ENCODE measurements around the gene MMP15.
"Not testable (repeated sequence)": the region's sequence is repeated elsewhere in the genome, so short reads cannot be mapped to it uniquely, and the experiment has no call there.

MMP15 gene

GRCh38 chr16:58088091-58088490, 62.5 kb downstream of the MMP15 start:
- Histone ChIP-seq H3K27me3 (ENCODE audit: low read depth, low read length) (0 out of 2 replicates have a peak, but pooled peaks cover 4% of the 10 kb centered on the region), H3K9ac (ENCODE audit: low read length) (no peak overlapping the region), H3K4me3 (ENCODE audit: low read length) (no peak overlapping the region), H3K4me2 (ENCODE audit: low read length) (no peak overlapping the region), H3K36me3 (replicated peaks; ENCODE audit: low read depth, low read length) (no peaks in the 10 kb centered on the region), H3K27ac (ENCODE audit: low read length) (no peak overlapping the region), H4K20me1 (ENCODE audit: insufficient read depth, low read length) (no peaks in the 10 kb centered on the region), H3K79me2 (ENCODE audit: low read length) (no peaks in the 10 kb centered on the region), H3K9me3 (ENCODE audit: insufficient read depth, low read length) (no peaks in the 10 kb centered on the region), H3K4me1 (ENCODE audit: low read length) (no peaks in the 10 kb centered on the region), H2AFZ (ENCODE audit: low read depth, low read length) (no peak overlapping the region)
- TF ChIP-seq EZH2phosphoT487 (IDR thresholded peaks at IDR 0.05; ENCODE audit: low read depth) (no peak), CTCF (IDR thresholded peaks at IDR 0.05; ENCODE audit: low read depth, low read length) (no peak)

GRCh38 chr16:58090396-58090795, 64.8 kb downstream of the MMP15 start:
- not testable (repeated sequence) for H3K9me3 ChIP-seq (ENCODE audit: insufficient read depth, low read length); H3K79me2 ChIP-seq (ENCODE audit: low read length); H3K9ac ChIP-seq (ENCODE audit: low read length); H3K4me2 ChIP-seq (ENCODE audit: low read length); H3K27me3 ChIP-seq (ENCODE audit: low read depth, low read length); H3K27ac ChIP-seq (ENCODE audit: low read length); H3K36me3 ChIP-seq (replicated peaks; ENCODE audit: low read depth, low read length); H3K4me3 ChIP-seq (ENCODE audit: low read length); H2AFZ ChIP-seq (ENCODE audit: low read depth, low read length); H4K20me1 ChIP-seq (ENCODE audit: insufficient read depth, low read length); H3K4me1 ChIP-seq (ENCODE audit: low read length)

GRCh38 chr16:58094026-58094425, 68.5 kb downstream of the MMP15 start:
- H3K36me3 ChIP-seq (replicated peaks; ENCODE audit: low read depth, low read length) = no peaks in the 10 kb centered on the region
- no peak overlapping the region for H3K4me3 ChIP-seq (ENCODE audit: low read length)
- H4K20me1 ChIP-seq (ENCODE audit: insufficient read depth, low read length) = no peaks in the 10 kb centered on the region
- no peak overlapping the region for H3K9ac ChIP-seq (ENCODE audit: low read length)
- TF ChIP-seq EZH2phosphoT487 (IDR thresholded peaks at IDR 0.05; ENCODE audit: low read depth) (no peak), CTCF (IDR thresholded peaks at IDR 0.05; ENCODE audit: low read depth, low read length) (no peak)
- no peak overlapping the region for H3K4me2 ChIP-seq (ENCODE audit: low read length)
- no peak overlapping the region for H3K27ac ChIP-seq (ENCODE audit: low read length)
- H2AFZ ChIP-seq (ENCODE audit: low read depth, low read length) = no peak overlapping the region
- no peaks in the 10 kb centered on the region for H3K79me2 ChIP-seq (ENCODE audit: low read length)
- no peaks in the 10 kb centered on the region for H3K4me1 ChIP-seq (ENCODE audit: low read length)
- H3K9me3 ChIP-seq (ENCODE audit: insufficient read depth, low read length) = no peaks in the 10 kb centered on the region
- H3K27me3 ChIP-seq (ENCODE audit: low read depth, low read length) = 0 out of 2 replicates have a peak, but pooled peaks cover 4% of the 10 kb centered on the region

- Histone ChIP-seq H2AFZ (ENCODE audit: low read depth, low read length) (no peak overlapping the region), H3K27me3 (ENCODE audit: low read depth, low read length) (0 out of 2 replicates have a peak, but pooled peaks cover 4% of the 10 kb centered on the region), H3K4me2 (ENCODE audit: low read length) (no peak overlapping the region), H3K4me1 (ENCODE audit: low read length) (no peaks in the 10 kb centered on the region), H3K9ac (ENCODE audit: low read length) (no peak overlapping the region), H4K20me1 (ENCODE audit: insufficient read depth, low read length) (no peaks in the 10 kb centered on the region), H3K36me3 (replicated peaks; ENCODE audit: low read depth, low read length) (no peaks in the 10 kb centered on the region), H3K79me2 (ENCODE audit: low read length) (no peaks in the 10 kb centered on the region), H3K9me3 (ENCODE audit: insufficient read depth, low read length) (no peaks in the 10 kb centered on the region), H3K27ac (ENCODE audit: low read length) (no peak overlapping the region), H3K4me3 (ENCODE audit: low read length) (no peak overlapping the region)
- no peak for TF ChIP-seq EZH2phosphoT487 (IDR thresholded peaks at IDR 0.05; ENCODE audit: low read depth)
- TF ChIP-seq CTCF (IDR thresholded peaks at IDR 0.05; ENCODE audit: low read depth, low read length) = no peak
Measured at GRCh38 chr16:58094791-58095574, 69.4 kb downstream of the MMP15 start.

- not testable (repeated sequence) for H2AFZ ChIP-seq (ENCODE audit: low read depth, low read length); H3K4me2 ChIP-seq (ENCODE audit: low read length); H3K79me2 ChIP-seq (ENCODE audit: low read length); H3K9me3 ChIP-seq (ENCODE audit: insufficient read depth, low read length); H3K36me3 ChIP-seq (replicated peaks; ENCODE audit: low read depth, low read length); H3K4me1 ChIP-seq (ENCODE audit: low read length); H3K27me3 ChIP-seq (ENCODE audit: low read depth, low read length); H3K27ac ChIP-seq (ENCODE audit: low read length); H4K20me1 ChIP-seq (ENCODE audit: insufficient read depth, low read length); H3K4me3 ChIP-seq (ENCODE audit: low read length); H3K9ac ChIP-seq (ENCODE audit: low read length)
Measured at GRCh38 chr16:58095575-58095960, 70.0 kb downstream of the MMP15 start.
